ENCODE measurements around the gene COG5.
"Not testable (repeated sequence)": the region's sequence is repeated elsewhere in the genome, so short reads cannot be mapped to it uniquely, and the experiment has no call there.

Gene COG5

GRCh38 chr7:107236862-107237261, 326.9 kb downstream of the COG5 start:
- no peak for FAIRE-seq
- no peak for DNase-seq (ENCODE audit: insufficient read length, low spot score)

DNA sequence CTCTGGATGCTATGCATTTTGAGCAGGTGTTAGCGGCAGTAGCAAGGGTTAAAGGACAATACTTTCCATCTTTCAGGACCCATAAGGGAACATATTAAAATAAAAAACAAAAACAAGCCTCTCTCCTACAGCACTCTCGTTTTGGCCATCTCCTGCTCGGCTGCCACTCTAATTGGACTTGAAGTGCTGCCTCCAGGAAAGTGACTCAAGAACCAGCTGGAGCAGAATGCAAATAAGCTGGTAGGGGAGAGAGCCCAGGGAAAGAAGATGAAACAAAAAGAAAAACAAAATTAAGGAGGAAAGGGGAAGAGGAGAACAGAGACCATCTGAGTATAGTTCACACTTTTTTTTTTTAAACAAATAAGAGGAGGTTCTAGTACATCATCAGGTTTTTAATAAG, 329.3 kb downstream of the COG5 start:
- DNase-seq (ENCODE audit: insufficient read length, low spot score) (no peak), FAIRE-seq (no peak)

DNA sequence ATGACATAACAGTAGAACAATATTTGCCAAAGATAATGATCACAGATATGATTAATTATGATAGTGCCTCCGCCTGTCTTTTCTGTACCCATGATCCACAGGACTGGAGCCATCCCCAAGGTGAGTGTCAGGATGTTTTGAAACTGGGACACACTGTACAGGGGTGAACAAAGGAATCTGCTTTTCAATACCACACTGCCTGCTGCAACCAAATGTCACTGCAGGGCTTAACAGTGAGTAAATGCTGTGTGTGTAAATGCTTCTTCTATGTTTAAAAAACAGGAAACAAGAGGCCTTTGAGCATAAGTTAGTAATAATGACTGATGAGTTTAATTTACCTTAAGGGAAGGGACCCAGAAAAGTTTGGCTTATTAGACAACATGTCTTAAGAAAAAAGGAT, 329.7 kb downstream of the COG5 start:
- FAIRE-seq: no peak

DNA sequence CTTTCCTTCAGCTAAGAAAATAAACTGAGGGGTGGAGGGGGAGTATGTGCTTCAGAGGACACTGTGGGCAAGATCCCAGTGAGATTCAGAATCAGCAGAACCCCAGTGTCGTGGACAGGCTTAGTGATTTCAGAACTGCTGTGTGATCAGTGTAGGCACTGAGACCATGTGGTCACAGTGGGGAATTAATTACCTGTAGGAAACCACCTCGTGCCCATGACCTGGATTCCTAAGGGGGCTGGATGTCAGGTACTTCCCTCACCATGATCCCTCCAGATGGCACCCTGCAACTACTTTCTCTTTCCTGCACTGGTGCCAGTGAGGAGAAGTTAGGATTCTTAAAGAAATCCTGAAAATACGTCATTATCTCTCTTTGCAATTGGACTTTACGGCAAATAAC, 330.5 kb downstream of the COG5 start:
- FAIRE-seq: no peak
- no peak for DNase-seq (ENCODE audit: insufficient read length, low spot score)

More for the DNA sequence above, 329.7 kb downstream of the COG5 start:
- no peak for DNase-seq (ENCODE audit: insufficient read length, low spot score)

DNA sequence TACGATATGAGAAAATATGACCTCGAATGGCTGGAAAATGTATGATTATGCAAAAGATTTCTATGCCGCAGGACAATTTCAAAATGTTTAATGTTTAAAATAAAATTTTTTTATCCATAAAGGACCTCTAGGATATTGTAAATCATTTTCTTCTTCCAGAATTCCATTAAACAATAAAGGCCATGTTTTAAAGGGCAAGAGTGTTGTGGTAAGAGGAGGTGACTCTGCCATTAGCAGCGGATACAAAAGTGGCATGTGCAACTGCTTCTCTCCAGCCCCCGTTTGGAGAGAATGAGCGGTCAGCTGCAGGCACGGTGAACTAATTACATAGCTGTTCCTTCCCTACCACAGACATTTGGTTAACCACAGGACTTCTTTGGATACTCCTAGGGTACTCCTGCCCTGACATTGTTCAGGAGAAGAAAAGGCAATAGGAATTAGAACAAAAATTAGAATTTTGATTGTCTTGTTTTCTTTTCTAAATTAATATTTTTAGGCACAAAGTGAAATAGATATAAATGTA, 331.1 kb downstream of the COG5 start:
- no peak for DNase-seq (ENCODE audit: insufficient read length, low spot score)
- FAIRE-seq: no peak

GRCh38 chr7:107230334-107230733, 333.4 kb downstream of the COG5 start:
- FAIRE-seq (no peak), DNase-seq (ENCODE audit: insufficient read length, low spot score) (no peak)

GRCh38 chr7:107228291-107228690, 335.4 kb downstream of the COG5 start:
- FAIRE-seq (no peak), DNase-seq (ENCODE audit: insufficient read length, low spot score) (no peak)

- FAIRE-seq (no peak), DNase-seq (ENCODE audit: insufficient read length, low spot score) (no peak)
Measured at GRCh38 chr7:107224374-107225223, 339.1 kb downstream of the COG5 start.

DNA sequence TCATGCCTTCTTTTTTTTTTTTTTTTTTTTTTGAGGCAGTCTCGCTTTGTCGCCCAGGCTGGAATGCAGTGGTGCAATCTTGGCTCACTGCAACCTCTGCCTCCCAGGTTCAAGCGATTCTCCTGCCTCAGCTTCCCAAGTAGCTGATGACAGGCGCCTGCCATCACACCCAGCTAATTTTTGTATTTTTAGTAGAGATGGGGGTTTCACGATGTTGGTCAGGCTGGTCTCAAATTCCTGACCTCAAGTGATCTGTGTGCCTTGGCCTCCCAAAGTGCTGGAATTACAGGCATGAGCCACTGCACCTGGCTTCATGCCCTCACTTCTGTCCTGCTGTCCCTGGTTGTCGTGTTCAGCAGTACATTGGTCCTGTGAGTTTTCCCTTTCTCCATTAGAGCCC, 342.9 kb downstream of the COG5 start:
- FAIRE-seq; DNase-seq (ENCODE audit: insufficient read length, low spot score): not testable (repeated sequence)

- FAIRE-seq (no peak), DNase-seq (ENCODE audit: insufficient read length, low spot score) (no peak)
Measured at GRCh38 chr7:107220356-107220755, 343.4 kb downstream of the COG5 start.

DNA sequence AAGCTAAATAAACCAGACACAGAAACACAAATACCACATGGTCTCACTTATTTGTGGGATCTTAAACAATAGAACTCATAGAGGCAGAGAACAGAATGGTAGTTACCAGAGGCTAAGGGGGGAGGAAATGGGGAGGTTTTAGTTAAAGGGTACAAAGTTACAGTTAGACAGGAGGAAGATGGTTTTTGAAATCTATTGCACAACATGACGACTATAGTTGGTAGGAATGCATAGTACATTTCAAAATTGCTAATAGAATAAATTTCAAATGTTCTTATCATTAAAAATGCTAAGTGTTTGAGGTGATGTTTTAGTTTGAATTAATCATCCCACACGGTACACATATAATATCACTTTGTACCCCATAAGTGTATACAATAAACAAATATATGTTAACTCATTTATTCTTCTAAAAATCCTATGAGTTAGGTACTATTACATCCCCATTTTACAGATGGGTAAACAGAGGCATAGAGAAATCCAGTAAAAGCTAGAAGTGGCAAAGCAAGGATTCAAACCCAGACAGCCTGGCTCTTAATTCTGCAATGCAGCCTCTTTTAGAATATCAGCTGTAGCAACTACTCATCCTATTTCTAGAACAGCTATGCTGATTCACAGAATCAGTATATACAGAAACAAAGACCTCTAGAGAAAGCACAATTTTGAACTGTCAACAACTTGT, 344.0 kb downstream of the COG5 start:
- no peak for DNase-seq (ENCODE audit: insufficient read length, low spot score)
- no peak for FAIRE-seq

DNA sequence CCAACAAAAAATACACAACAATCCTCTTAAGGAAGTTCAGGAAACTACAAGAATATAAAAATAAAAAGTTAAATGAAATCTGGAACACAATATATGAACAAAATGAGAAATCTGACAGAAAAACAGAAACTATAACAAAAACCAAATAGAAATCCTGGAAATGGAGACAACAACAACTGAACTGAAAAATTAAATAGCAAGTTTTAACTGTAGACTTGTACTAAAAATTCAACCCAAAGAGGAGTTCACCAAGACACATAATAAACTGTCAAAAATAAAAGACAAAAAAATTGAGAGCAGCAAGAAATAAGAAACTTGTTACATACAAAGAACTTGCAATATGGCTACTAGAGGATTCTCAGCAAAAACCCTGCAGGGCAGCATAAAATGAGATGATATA, 349.8 kb downstream of the COG5 start:
- no peak for FAIRE-seq

DNA sequence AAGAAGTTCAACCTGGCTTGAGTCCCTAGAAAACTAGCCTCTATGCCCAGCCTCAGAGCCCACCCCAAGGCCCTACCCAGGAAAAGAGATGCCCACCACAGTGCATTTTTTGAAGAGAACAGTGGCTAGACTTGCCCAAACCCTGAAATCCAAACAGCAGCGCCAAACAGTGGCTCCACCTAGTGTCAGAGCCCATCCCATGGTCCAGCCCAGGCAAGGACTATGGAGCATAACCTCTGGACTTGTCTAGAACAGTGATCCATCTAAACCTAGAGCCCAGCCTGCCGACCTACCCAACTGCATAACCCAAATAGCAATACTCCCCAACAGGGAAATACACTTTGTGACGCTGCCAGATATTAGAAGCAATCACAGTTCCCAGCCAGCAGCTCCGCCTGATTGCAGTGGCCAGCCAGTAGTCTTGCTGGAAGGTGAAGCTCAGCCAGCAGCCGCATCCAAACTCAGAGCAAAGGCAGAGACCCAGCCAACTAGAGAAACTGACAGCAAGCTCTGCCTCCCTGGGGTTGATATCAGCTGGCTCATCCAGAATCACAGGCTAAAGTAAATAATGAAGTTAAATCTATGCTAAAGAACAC, 350.4 kb downstream of the COG5 start:
- DNase-seq (ENCODE audit: insufficient read length, low spot score): no peak
- no peak for FAIRE-seq

More for the DNA sequence above, 349.8 kb downstream of the COG5 start:
- no peak for DNase-seq (ENCODE audit: insufficient read length, low spot score)

- no peak for DNase-seq (ENCODE audit: insufficient read length, low spot score)
- FAIRE-seq: no peak
Measured at GRCh38 chr7:107212725-107213124, 351.0 kb downstream of the COG5 start.

- FAIRE-seq: no peak
Measured at GRCh38 chr7:107210400-107210799, 353.3 kb downstream of the COG5 start.

DNA sequence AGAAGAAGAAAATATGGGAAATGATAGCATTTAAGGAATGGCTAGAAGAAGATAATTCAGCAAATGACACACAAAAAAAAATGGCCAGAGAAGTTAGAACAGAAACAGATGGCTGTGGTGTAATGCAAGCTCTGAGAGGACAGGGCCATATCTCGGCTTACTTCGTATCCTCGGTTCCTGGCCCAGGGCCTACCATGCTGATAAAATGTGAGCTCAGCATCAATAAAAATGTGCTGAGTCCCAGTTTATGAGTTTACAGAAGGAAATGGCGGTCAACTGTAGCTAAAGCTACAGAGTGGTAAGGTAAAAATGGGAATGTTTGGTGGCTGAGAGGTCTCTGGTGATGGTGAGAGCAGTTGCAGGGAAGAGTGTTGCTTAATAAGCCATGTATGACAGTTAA, 354.2 kb downstream of the COG5 start:
- DNase-seq (ENCODE audit: insufficient read length, low spot score): no peak
- no peak for FAIRE-seq

More at GRCh38 chr7:107210400-107210799, 353.3 kb downstream of the COG5 start:
- no peak for DNase-seq (ENCODE audit: insufficient read length, low spot score)

- FAIRE-seq: no peak
- no peak for DNase-seq (ENCODE audit: insufficient read length, low spot score)
Measured at GRCh38 chr7:107208563-107208962, 355.2 kb downstream of the COG5 start.

DNA sequence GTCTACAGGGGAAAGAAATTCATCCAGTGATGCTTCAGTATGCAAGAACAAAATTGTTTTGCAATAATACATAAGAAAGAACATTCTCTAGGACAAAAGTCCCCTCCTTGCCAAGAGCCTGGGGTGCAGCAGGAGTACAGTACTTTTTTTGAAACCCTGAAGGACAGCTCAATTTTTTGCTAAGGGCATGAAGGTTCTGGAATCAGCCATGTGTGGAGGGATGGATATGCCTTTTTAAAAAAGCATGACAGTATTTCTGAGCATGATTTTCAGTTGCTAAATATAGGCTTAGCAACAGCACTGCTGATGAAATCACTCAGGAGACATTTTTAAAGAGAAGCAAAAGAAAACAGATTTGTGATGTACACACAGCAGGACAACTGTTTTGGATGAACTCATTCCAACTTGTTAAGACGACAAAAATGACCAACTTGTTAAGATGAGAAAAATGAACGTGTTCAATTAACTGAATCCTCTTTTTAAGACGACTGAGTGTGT, 355.6 kb downstream of the COG5 start:
- no peak for FAIRE-seq

DNA sequence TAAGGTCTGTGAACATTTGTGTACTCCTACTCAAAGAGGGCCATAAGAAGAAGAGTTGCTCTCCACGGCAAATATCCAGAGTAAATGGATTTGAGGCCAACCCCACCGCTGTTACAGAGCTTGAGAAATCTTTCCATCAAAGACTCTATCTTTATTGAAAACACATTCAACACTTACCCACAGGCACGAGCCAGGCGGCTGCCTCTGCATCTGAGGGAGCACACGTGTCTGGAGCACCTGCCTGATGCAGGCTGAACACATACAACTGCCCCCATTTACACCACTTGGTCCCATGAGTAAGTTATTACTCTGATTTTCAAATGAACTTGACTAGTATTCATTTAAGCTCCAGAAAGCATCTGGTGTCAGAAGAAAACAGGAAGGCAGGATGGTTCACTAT, 356.3 kb downstream of the COG5 start:
- FAIRE-seq: no peak
- DNase-seq (ENCODE audit: insufficient read length, low spot score): no peak

More for the DNA sequence above, 355.6 kb downstream of the COG5 start:
- DNase-seq (ENCODE audit: insufficient read length, low spot score): no peak

DNA sequence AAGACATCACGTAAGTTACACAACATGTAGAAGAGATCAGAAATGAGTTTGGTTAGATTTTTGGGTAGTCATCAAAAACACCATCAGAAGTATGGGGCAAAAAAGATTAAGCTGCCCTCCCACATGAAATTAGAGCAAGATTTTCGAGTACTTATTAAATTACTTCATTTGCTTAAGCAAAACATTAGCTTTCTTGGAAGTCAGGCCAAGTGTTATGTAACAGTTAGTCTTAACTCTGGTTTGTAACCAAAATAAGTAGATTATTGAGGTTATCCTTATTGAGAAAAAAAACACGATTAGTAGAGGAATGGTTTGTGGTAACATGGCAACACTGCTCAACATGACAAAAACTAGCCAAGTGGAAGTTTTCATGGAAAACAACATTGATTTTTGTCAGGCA, 357.0 kb downstream of the COG5 start:
- no peak for DNase-seq (ENCODE audit: insufficient read length, low spot score)
- FAIRE-seq: no peak

GRCh38 chr7:107206136-107206535, 357.6 kb downstream of the COG5 start:
- FAIRE-seq (no peak), DNase-seq (ENCODE audit: insufficient read length, low spot score) (no peak)

Measured in HTR-8/SVneo (cell line).